WTC11 (cell line): ENCODE measurements around the gene SEMA3F. TPM values are rescaled to one million over a fixed set of nuclear protein-coding genes. Genes with fewer than 3 reads are reported as not detected.

Experiments
- ATAC-seq: fragments of 200-7000 bp; cut with Tn5 transposase; 2 replicates; pipeline ENCODE4 v1.10.0; 2021; ENCODE audit warnings: mild to moderate bottlenecking, moderate library complexity
- CTCF ChIA-PET: fragments of 300-600 bp; sonication (Branson Sonifier 250); formaldehyde crosslinking; loops from one replicate; lab custom pipeline; 2021; ENCODE audit warnings: antibody characterized with exemption; lab: Charles Lee
- POLR2A ChIA-PET: fragments of 350-600 bp; sonication (Branson Sonifier 250); formaldehyde crosslinking; loops from one replicate; lab custom pipeline; 2021; ENCODE audit warnings: antibody characterized with exemption; lab: Charles Lee
- DNase-seq: peaks from one replicate; pipeline ENCODE4 v3.0.0; 2021; ENCODE audit warnings: low spot score
- H3K27ac Mint-ChIP-seq: 2 replicates; pipeline ENCODE4 v1.8.0; 2021; ENCODE audit warnings: mixed read lengths
- H3K27me3 Mint-ChIP-seq: 2 replicates; pipeline ENCODE4 v1.8.0; 2021; ENCODE audit warnings: low read depth, mild to moderate bottlenecking, moderate library complexity, mixed read lengths
- H3K36me3 Mint-ChIP-seq: 2 replicates; pipeline ENCODE4 v1.8.0; 2021; ENCODE audit warnings: mixed read lengths
- H3K4me1 Mint-ChIP-seq: 2 replicates; pipeline ENCODE4 v1.8.0; 2022; ENCODE audit warnings: mixed read lengths
- H3K4me3 Mint-ChIP-seq: 2 replicates; pipeline ENCODE4 v1.8.0; 2021; ENCODE audit warnings: mild to moderate bottlenecking, moderate library complexity, mixed read lengths
- H3K9me3 Mint-ChIP-seq: 2 replicates; pipeline ENCODE4 v1.8.0; 2021; ENCODE audit warnings: mixed read lengths
- ATF3 ChIP-seq: sonication (generic); formaldehyde crosslinking; conservative IDR thresholded peaks from 2 replicates; pipeline ENCODE4 v1.8.1; 2022; ENCODE audit warnings: mild to moderate bottlenecking, missing genetic modification reagents
- CBFB ChIP-seq: sonication (generic); formaldehyde crosslinking; IDR thresholded peaks from 2 replicates; pipeline ENCODE4 v1.8.1; 2022; ENCODE audit warnings: mild to moderate bottlenecking, low read depth, missing genetic modification reagents
- CREM ChIP-seq: sonication (generic); formaldehyde crosslinking; IDR thresholded peaks from 2 replicates; pipeline ENCODE4 v1.8.1; 2022; ENCODE audit warnings: mild to moderate bottlenecking, missing genetic modification reagents, moderate library complexity
- CTCF ChIP-seq: fragments of 200-600 bp; IDR thresholded peaks from 2 replicates; pipeline ENCODE4 v1.8.0; 2022; ENCODE audit warnings: antibody characterized with exemption
- GRHL2 ChIP-seq: fragments of 250-450 bp; sonication (Bioruptor Pico); IDR thresholded peaks from 2 replicates; pipeline ENCODE4 v1.8.0; 2022; ENCODE audit warnings: mild to moderate bottlenecking, moderate library complexity; ENCODE audit not compliant: insufficient replicate concordance, severe bottlenecking
- GTF2I ChIP-seq: fragments of 250-450 bp; sonication (Bioruptor Pico); conservative IDR thresholded peaks from 2 replicates; pipeline ENCODE4 v1.4.0; 2021; ENCODE audit warnings: mild to moderate bottlenecking
- HMGA2 ChIP-seq: fragments of 250-450 bp; sonication (Bioruptor Pico); IDR thresholded peaks from 2 replicates; pipeline ENCODE4 v1.4.0; 2021; ENCODE audit warnings: mild to moderate bottlenecking, moderate library complexity
- HMGXB4 ChIP-seq: sonication (generic); formaldehyde crosslinking; IDR thresholded peaks from 2 replicates; pipeline ENCODE4 v1.8.1; 2023; ENCODE audit warnings: mild to moderate bottlenecking, moderate library complexity, missing genetic modification reagents
- IRF1 ChIP-seq: sonication (generic); formaldehyde crosslinking; IDR thresholded peaks from 2 replicates; pipeline ENCODE4 v1.8.0; 2023; ENCODE audit warnings: missing genetic modification reagents
- IRF2 ChIP-seq: sonication (generic); formaldehyde crosslinking; IDR thresholded peaks from 2 replicates; pipeline ENCODE4 v1.8.0; 2022; ENCODE audit warnings: low read depth, missing genetic modification reagents, borderline replicate concordance
- PRDM15 ChIP-seq: sonication (generic); formaldehyde crosslinking; IDR thresholded peaks from 2 replicates; pipeline ENCODE4 v1.8.0; 2022; ENCODE audit warnings: missing genetic modification reagents
- SMAD4 ChIP-seq: sonication (generic); formaldehyde crosslinking; IDR thresholded peaks from 2 replicates; pipeline ENCODE4 v1.8.0; 2022; ENCODE audit warnings: mild to moderate bottlenecking, missing genetic modification reagents
- SOX15 ChIP-seq: fragments of 250-450 bp; sonication (Bioruptor Pico); IDR thresholded peaks from 2 replicates; pipeline ENCODE4 v1.9.0; 2021; ENCODE audit warnings: mild to moderate bottlenecking
- ZNF317 ChIP-seq: sonication (generic); formaldehyde crosslinking; IDR thresholded peaks from 2 replicates; pipeline ENCODE4 v1.8.1; 2023; ENCODE audit warnings: low read depth, mild to moderate bottlenecking, moderate library complexity, missing genetic modification reagents, borderline replicate concordance
- ZSCAN18 ChIP-seq: fragments of 250-450 bp; sonication (Bioruptor Pico); IDR thresholded peaks from 2 replicates; pipeline ENCODE4 v2.1.2; 2022; ENCODE audit warnings: mild to moderate bottlenecking, moderate library complexity
- total RNA-seq: library from RNA; stranded (reverse); gene quantifications from 3 replicates; pipeline ENCODE4 v1.2.3, GENCODE V29; 2021

SEMA3F gene
- total RNA-seq, 1 experiment from 2014 or later = 49.0 TPM

GRCh38 chr3:50158530-50159146 is 3.5 kb downstream of the SEMA3F start:
- ChIA-PET POLR2A (no interaction called here), CTCF (interaction anchor here (1.0 to 3.9 kb wide), 5 partner anchors 13 to 248 kb away, joined by 3 to 40 read pairs (median 3); no protein-coding TSS in a partner anchor)
- H3K4me1 Mint-ChIP-seq = peaks cover 43% of the 10 kb centered on the region
- peak overlapping the region; percentile 65 for H3K27ac Mint-ChIP-seq
- H3K9me3 Mint-ChIP-seq = no peaks in the 10 kb centered on the region
- H3K36me3 Mint-ChIP-seq = peaks cover 12% of the 10 kb centered on the region
- 0 out of 2 replicates have a peak, but pooled peaks have one; percentile 16 for TF ChIP-seq GTF2I
- no peak for TF ChIP-seq CTCF
- DNase-seq (no peak), ATAC-seq (no peak)
- H3K27me3 Mint-ChIP-seq = peaks cover 13% of the 10 kb centered on the region
- no peak overlapping the region for H3K4me3 Mint-ChIP-seq

GRCh38 chr3:50160561-50160983 is 5.4 kb downstream of the SEMA3F start:
- H3K4me1 Mint-ChIP-seq = peaks cover 54% of the 10 kb centered on the region
- no peak for ATAC-seq
- TF ChIP-seq GTF2I (no peak), IRF2 (CRISPR knock-in tag) (no peak), ATF3 (CRISPR knock-in tag) (no peak)
- ChIA-PET CTCF (no interaction called here), POLR2A (no interaction called here)
- no peaks in the 10 kb centered on the region for H3K9me3 Mint-ChIP-seq
- H3K36me3 Mint-ChIP-seq = peaks cover 17% of the 10 kb centered on the region
- H3K4me3 Mint-ChIP-seq = no peak overlapping the region
- peaks cover 6% of the 10 kb centered on the region; the same call in 1 of the 2 replicates for H3K27me3 Mint-ChIP-seq
- DNase-seq = no peak
- no peak overlapping the region for H3K27ac Mint-ChIP-seq

GRCh38 chr3:50161320-50161719 is 6.2 kb downstream of the SEMA3F start:
- no peaks in the 10 kb centered on the region for H3K27me3 Mint-ChIP-seq
- H3K4me1 Mint-ChIP-seq = peaks cover 56% of the 10 kb centered on the region
- H3K27ac Mint-ChIP-seq = no peak overlapping the region
- no peak for ATAC-seq
- ChIA-PET CTCF (no interaction called here), POLR2A (no interaction called here)
- no peak for DNase-seq
- H3K9me3 Mint-ChIP-seq = no peaks in the 10 kb centered on the region
- H3K36me3 Mint-ChIP-seq = peaks cover 17% of the 10 kb centered on the region
- H3K4me3 Mint-ChIP-seq = no peak overlapping the region
- TF ChIP-seq IRF1 (CRISPR knock-in tag) (no peak), ZNF317 (CRISPR knock-in tag) (no peak), ZSCAN18 (CRISPR knock-in tag) (no peak), CTCF (no peak), HMGXB4 (CRISPR knock-in tag) (no peak), PRDM15 (CRISPR knock-in tag) (no peak), GRHL2 (CRISPR knock-in tag) (no peak), CREM (CRISPR knock-in tag) (no peak), SMAD4 (CRISPR knock-in tag) (no peak), SOX15 (CRISPR knock-in tag) (no peak), HMGA2 (CRISPR knock-in tag) (no peak), CBFB (CRISPR knock-in tag) (no peak)
